Body of pancreas (tissue), 4 donors: Measurements from ENCODE around the gene SLC12A9.

Experiments used
- POLR2A ChIP-seq, 3 donors: fragments of 450-650 bp; IDR thresholded peaks; one replicate each; pipeline ENCODE4 v1.6.1; 2016; ENCODE audit warnings: antibody characterized with exemption in 3 of 3, mild to moderate bottlenecking in 2 of 3
- TF ChIP-seq, protein P1 (sequence below), 7 experiments: fragments of 450-650 bp in 4 of 7; fragments of 200-600 bp in 3 of 7; sonication (generic) in 3 of 7; IDR thresholded peaks; one replicate each; pipeline ENCODE4 v1.5.1; 2016 to 2019; ENCODE audit warnings: antibody characterized with exemption in 7 of 7

DNA sequence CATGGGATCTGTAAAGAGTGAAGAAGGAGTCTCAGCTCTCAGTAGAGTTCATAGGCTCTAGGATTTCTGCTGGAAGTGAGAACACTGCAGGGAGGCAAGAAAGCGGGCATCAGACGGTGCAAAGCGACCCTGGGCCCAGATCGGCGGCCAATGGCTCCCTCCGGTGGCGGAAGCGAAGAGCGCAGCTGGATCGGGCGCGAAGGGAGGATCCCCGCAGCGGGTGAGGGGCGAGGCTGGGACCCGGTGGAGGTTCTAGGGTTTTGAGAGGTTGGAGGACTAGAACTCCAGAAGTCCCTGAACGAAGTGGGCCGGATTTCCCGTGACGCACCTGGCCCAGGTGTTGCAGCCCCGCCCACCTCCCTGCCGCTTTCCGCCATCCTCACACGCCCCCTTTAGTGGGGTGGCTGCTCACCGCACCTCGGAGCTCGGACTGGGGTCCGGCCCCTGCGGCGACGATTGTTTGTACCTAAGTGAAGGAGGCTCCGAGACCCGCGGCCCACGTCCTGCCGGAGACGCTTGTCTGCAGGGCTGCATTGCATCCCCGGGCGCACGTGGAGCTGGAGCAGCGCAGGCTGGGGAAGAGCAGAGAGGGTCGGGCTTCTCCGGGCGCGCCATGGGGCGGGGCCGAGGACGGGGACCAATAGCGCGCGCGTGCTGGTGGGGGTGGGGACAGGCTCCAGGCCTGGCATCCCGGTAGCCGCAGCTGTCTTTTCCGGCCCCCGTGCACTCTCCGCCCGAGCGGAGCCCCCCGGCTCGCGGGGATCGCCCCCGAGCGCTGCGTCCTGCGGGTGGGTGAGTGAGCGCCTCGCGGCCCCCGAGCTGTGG lies at the start of gene SLC12A9:
- TF ChIP-seq POLR2A (IDR thresholded peaks at IDR 0.05), result peak in 2 of 3 donors; percentile 50 to 54
- TF ChIP-seq, protein P1, sequence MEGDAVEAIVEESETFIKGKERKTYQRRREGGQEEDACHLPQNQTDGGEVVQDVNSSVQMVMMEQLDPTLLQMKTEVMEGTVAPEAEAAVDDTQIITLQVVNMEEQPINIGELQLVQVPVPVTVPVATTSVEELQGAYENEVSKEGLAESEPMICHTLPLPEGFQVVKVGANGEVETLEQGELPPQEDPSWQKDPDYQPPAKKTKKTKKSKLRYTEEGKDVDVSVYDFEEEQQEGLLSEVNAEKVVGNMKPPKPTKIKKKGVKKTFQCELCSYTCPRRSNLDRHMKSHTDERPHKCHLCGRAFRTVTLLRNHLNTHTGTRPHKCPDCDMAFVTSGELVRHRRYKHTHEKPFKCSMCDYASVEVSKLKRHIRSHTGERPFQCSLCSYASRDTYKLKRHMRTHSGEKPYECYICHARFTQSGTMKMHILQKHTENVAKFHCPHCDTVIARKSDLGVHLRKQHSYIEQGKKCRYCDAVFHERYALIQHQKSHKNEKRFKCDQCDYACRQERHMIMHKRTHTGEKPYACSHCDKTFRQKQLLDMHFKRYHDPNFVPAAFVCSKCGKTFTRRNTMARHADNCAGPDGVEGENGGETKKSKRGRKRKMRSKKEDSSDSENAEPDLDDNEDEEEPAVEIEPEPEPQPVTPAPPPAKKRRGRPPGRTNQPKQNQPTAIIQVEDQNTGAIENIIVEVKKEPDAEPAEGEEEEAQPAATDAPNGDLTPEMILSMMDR (IDR thresholded peaks at IDR 0.05), result peak; percentile 84 to 97 (median 94)
